H1 (cell line): ENCODE results near the gene TMEM41A. TPM values are rescaled to one million over a fixed set of nuclear protein-coding genes. Genes with fewer than 3 reads are reported as not detected.

Source experiments
- CBX8 ChIP-seq: fragments of 300-800, 300-1000 bp; sonication (generic); IDR thresholded peaks from 2 replicates; pipeline ENCODE4 v1.7.1; 2016; ENCODE audit warnings: low read depth, low read length, borderline replicate concordance
- GABPA ChIP-seq: IDR thresholded peaks from 2 replicates; pipeline ENCODE4 v1.6.1; 2011; ENCODE audit warnings: mild to moderate bottlenecking, low read length, moderate library complexity, borderline replicate concordance; ENCODE audit not compliant: insufficient read depth
- polyA plus RNA-seq, 7 experiments: library from polyadenylated mRNA; depleted of rRNA in 3 of 7; stranded (reverse) in 5 of 7; unstranded in 2 of 7; fragments of >200 nt in 5 of 7; fragments of 200-250 nt in 2 of 7; gene quantifications; 1 replicate in 5 of 7; 2 replicates in 1 of 7; 4 replicates in 1 of 7; pipeline versions ENCODE4 v1.2.1 to v1.2.3, GENCODE V29; 2011 to 2013; ENCODE audit warnings: missing spikeins in 2 of 7, mixed read lengths in 2 of 7
- total RNA-seq: library from RNA; stranded (reverse); fragmentation: NEBNext Ultra II Directional; extraction: Animal tissue kit (Norgen Biotek cat#: 25700); gene quantifications from 2 replicates; pipeline ENCODE4 v1.2.1, GENCODE V29; 2021

TMEM41A gene
- total and polyA plus RNA-seq, 2 of the 8 experiments (the other 6 are each of a cell fraction or from before 2014, with no cell fraction given), result 14.1 to 17.5 TPM

DNA sequence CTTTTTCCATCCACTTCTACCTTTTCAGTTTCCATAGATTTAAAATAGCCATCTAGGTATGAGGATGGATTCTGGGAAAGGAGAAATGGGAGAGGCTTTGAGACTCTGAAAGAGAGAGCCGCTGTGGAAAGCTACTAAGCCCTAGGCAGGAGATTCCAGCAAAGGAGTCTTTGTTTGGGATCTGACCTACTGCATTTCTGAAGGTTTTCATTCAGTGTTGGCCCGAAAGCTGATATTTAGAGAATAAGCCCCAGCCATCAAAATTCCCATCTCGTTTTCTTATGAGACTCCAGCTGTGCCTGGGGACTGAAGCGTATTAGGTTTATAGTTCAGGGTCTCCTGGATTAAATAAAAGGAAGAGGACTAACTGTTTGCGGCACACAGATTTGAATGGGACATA is 34.1 kb upstream of the TMEM41A start (continued):
- TF ChIP-seq GABPA, result no peak
- TF ChIP-seq CBX8, result no peak
